ENCODE measurements around the gene DEDD.

Gene DEDD

GRCh38 chr1:161080441-161081405 lies 51.7 kb downstream of the DEDD start:
- Histone ChIP-seq H3K4me1 (ENCODE audit: insufficient read depth, low read length) (no peaks in the 10 kb centered on the region), H3K9me3 (ENCODE audit: insufficient read depth, low read length, severe bottlenecking) (no peaks in the 10 kb centered on the region), H2AFZ (ENCODE audit: low read depth, low read length) (no peak overlapping the region), H4K20me1 (ENCODE audit: insufficient read depth, low read length) (no peaks in the 10 kb centered on the region), H3K9ac (ENCODE audit: low read depth, low read length) (no peak overlapping the region), H3K27me3 (ENCODE audit: insufficient read depth, low read length, poor library complexity) (no peaks in the 10 kb centered on the region), H3K4me2 (ENCODE audit: insufficient read depth, low read length) (no peak overlapping the region), H3K27ac (ENCODE audit: low read length) (no peak overlapping the region), H3K79me2 (ENCODE audit: insufficient read depth, low read length) (no peaks in the 10 kb centered on the region), H3K4me3 (ENCODE audit: low read depth in 1 of 2, low read length in 2 of 2) (no peak overlapping the region), H3K36me3 (ENCODE audit: insufficient read depth, low read length) (no peaks in the 10 kb centered on the region)
- TF ChIP-seq EZH2 (IDR thresholded peaks at IDR 0.05; ENCODE audit: borderline replicate concordance, low read depth, low read length, severe bottlenecking), result no peak
- TF ChIP-seq, protein P1, sequence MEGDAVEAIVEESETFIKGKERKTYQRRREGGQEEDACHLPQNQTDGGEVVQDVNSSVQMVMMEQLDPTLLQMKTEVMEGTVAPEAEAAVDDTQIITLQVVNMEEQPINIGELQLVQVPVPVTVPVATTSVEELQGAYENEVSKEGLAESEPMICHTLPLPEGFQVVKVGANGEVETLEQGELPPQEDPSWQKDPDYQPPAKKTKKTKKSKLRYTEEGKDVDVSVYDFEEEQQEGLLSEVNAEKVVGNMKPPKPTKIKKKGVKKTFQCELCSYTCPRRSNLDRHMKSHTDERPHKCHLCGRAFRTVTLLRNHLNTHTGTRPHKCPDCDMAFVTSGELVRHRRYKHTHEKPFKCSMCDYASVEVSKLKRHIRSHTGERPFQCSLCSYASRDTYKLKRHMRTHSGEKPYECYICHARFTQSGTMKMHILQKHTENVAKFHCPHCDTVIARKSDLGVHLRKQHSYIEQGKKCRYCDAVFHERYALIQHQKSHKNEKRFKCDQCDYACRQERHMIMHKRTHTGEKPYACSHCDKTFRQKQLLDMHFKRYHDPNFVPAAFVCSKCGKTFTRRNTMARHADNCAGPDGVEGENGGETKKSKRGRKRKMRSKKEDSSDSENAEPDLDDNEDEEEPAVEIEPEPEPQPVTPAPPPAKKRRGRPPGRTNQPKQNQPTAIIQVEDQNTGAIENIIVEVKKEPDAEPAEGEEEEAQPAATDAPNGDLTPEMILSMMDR (IDR thresholded peaks at IDR 0.05; ENCODE audit: borderline replicate concordance, extremely low read depth, low read length, poor library complexity, severe bottlenecking), result no peak
- ATAC-seq (ENCODE audit: insufficient read depth, low read depth) (no peak), DNase-seq (no peak)

- H3K9ac ChIP-seq (ENCODE audit: low read depth, low read length), result no peak overlapping the region
- H3K4me1 ChIP-seq (ENCODE audit: insufficient read depth, low read length), result no peaks in the 10 kb centered on the region
- no peaks in the 10 kb centered on the region for H4K20me1 ChIP-seq (ENCODE audit: insufficient read depth, low read length)
- H2AFZ ChIP-seq (ENCODE audit: low read depth, low read length), result no peak overlapping the region
- DNase-seq (no peak), ATAC-seq (ENCODE audit: insufficient read depth, low read depth) (no peak)
- no peak for TF ChIP-seq EZH2 (IDR thresholded peaks at IDR 0.05; ENCODE audit: borderline replicate concordance, low read depth, low read length, severe bottlenecking)
- TF ChIP-seq, protein P1 (IDR thresholded peaks at IDR 0.05; ENCODE audit: borderline replicate concordance, extremely low read depth, low read length, poor library complexity, severe bottlenecking), result no peak
- no peaks in the 10 kb centered on the region for H3K9me3 ChIP-seq (ENCODE audit: insufficient read depth, low read length, severe bottlenecking)
- no peak overlapping the region for H3K27ac ChIP-seq (ENCODE audit: low read length)
- H3K4me2 ChIP-seq (ENCODE audit: insufficient read depth, low read length), result no peak overlapping the region
- no peaks in the 10 kb centered on the region for H3K36me3 ChIP-seq (ENCODE audit: insufficient read depth, low read length)
- H3K79me2 ChIP-seq (ENCODE audit: insufficient read depth, low read length), result no peaks in the 10 kb centered on the region
- no peak overlapping the region for H3K4me3 ChIP-seq (ENCODE audit: low read depth in 1 of 2, low read length in 2 of 2)
- no peaks in the 10 kb centered on the region for H3K27me3 ChIP-seq (ENCODE audit: insufficient read depth, low read length, poor library complexity)
These were observed 52.9 kb downstream of the DEDD start for GRCh38 chr1:161079436-161080110.

DNA sequence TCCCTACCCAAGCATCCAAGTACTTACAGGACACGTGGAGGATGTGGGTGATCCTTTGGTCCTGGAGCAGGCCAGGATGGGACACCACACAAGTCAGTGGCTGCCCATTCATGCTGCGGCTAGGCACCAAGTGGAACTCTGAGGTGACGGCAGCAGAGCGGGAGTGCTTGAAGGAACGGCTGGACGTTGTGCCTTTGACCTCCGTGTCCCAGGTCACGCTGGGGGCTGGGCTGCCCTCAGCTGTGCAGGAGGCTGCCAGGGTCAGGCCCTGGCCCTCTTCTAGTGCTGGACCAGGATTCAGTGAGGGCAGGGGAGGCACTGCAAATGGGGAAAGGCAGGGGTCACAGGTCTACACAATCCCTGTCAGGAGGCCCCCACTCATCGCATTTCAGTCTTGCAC lies 55.0 kb downstream of the DEDD start:
- Histone ChIP-seq H2AFZ (ENCODE audit: low read depth, low read length) (no peak overlapping the region), H3K9me3 (ENCODE audit: insufficient read depth, low read length, severe bottlenecking) (no peaks in the 10 kb centered on the region), H3K4me1 (ENCODE audit: insufficient read depth, low read length) (no peaks in the 10 kb centered on the region), H3K27ac (ENCODE audit: low read length) (no peak overlapping the region), H4K20me1 (ENCODE audit: insufficient read depth, low read length) (no peaks in the 10 kb centered on the region), H3K4me2 (ENCODE audit: insufficient read depth, low read length) (no peak overlapping the region), H3K79me2 (ENCODE audit: insufficient read depth, low read length) (no peaks in the 10 kb centered on the region), H3K9ac (ENCODE audit: low read depth, low read length) (no peak overlapping the region), H3K27me3 (ENCODE audit: insufficient read depth, low read length, poor library complexity) (no peaks in the 10 kb centered on the region), H3K4me3 (ENCODE audit: low read depth in 1 of 2, low read length in 2 of 2) (no peak overlapping the region), H3K36me3 (ENCODE audit: insufficient read depth, low read length) (no peaks in the 10 kb centered on the region)
- DNase-seq (no peak), ATAC-seq (ENCODE audit: insufficient read depth, low read depth) (no peak)
- TF ChIP-seq, protein P1 (IDR thresholded peaks at IDR 0.05; ENCODE audit: borderline replicate concordance, extremely low read depth, low read length, poor library complexity, severe bottlenecking), result no peak
- TF ChIP-seq EZH2 (IDR thresholded peaks at IDR 0.05; ENCODE audit: borderline replicate concordance, low read depth, low read length, severe bottlenecking), result no peak
